MG63 (cell line): ENCODE measurements around the gene SREK1. TPM values are rescaled to one million over a fixed set of nuclear protein-coding genes. Genes with fewer than 3 reads are reported as not detected.
"Not testable (repeated sequence)": the region's sequence is repeated elsewhere in the genome, so short reads cannot be mapped to it uniquely, and the experiment has no call there.

Source experiments
- DNase-seq: peaks from one replicate; pipeline ENCODE4 v3.0.0-alpha.2; 2020
- H3K27me3 ChIP-seq: fragments of 250-450 bp; sonication (Bioruptor Pico); 2 replicates; pipeline ENCODE4 v1.5.1; 2020; ENCODE audit warnings: mild to moderate bottlenecking, moderate library complexity
- H3K36me3 ChIP-seq: fragments of 250-450 bp; sonication (Bioruptor Pico); 2 replicates; pipeline ENCODE4 v1.5.1; 2020; ENCODE audit warnings: mild to moderate bottlenecking, moderate library complexity
- H3K4me3 ChIP-seq: fragments of 250-450 bp; sonication (Bioruptor Pico); 2 replicates; pipeline ENCODE4 v1.5.1; 2020; ENCODE audit warnings: mild to moderate bottlenecking, moderate library complexity
- H3K9me3 ChIP-seq: fragments of 250-450 bp; sonication (Bioruptor Pico); 2 replicates; pipeline ENCODE4 v1.5.1; 2020; ENCODE audit warnings: mild to moderate bottlenecking, moderate library complexity
- total RNA-seq: library from RNA; depleted of rRNA; stranded (reverse); fragments of >200 nt; shearing (Covaris generic); gene quantifications from 2 replicates; pipeline ENCODE4 v1.2.3, GENCODE V29; 2014; ENCODE audit warnings: low replicate concordance

SREK1 gene
- total RNA-seq, 1 experiment from 2014 or later = 12.2 TPM

DNA sequence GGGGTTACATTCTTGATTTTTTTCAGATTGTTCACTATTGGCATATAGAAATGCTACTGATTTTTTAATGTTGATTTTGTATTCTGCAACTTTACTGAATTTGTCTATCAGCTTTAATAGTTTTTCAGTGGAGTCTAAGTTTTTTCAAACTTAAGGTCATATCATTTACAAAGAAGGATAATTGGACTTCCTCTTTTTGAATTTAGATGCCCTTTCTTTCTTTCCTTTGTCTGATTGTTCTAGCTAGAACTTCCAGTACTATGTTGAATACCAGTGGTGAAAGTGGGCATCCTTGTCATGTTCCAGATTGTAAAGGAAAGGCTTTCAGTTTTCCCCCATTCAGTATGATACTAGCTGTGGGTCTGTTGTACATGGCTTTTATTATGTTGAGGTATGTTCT, 49.3 kb downstream of the SREK1 start:
- Histone ChIP-seq H3K36me3 (no peaks in the 10 kb centered on the region), H3K4me3 (no peak overlapping the region), H3K9me3 (no peaks in the 10 kb centered on the region), H3K27me3 (no peaks in the 10 kb centered on the region)
- no peak for DNase-seq

DNA sequence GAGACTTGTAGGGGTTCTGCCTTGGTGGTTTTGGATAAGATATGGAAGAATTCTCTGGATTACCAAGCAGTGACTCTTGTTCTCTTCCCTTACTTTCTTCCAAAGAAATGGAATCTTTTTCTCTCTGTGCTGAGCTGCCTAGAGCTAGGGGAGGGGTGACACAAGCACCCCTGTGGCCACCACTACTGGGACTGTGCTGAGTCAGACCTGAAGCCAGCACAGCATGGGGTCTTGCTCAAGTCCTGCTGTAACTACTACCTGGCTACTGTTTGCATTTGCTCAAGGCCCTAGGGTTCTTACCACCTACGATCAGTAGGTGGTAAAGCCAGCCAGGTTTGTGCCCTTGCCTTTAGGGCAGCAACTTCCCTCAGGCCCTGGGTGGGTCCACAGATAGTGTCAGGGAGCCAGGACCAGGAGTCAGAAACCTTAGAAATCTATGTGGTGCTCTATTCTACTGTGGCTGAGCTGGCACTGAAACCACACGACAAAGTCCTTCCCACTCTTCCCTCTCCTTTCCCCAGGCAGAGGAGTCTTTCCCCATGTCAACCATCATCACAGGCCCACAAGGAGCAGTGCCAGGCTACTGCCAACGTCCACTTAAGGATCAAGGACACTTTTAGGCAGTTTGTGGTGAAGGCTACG, 53.8 kb downstream of the SREK1 start:
- peak; percentile 11 for DNase-seq
- H3K36me3 ChIP-seq = no peaks in the 10 kb centered on the region
- H3K27me3 ChIP-seq = no peaks in the 10 kb centered on the region
- no peaks in the 10 kb centered on the region for H3K9me3 ChIP-seq
- no peak overlapping the region for H3K4me3 ChIP-seq

DNA sequence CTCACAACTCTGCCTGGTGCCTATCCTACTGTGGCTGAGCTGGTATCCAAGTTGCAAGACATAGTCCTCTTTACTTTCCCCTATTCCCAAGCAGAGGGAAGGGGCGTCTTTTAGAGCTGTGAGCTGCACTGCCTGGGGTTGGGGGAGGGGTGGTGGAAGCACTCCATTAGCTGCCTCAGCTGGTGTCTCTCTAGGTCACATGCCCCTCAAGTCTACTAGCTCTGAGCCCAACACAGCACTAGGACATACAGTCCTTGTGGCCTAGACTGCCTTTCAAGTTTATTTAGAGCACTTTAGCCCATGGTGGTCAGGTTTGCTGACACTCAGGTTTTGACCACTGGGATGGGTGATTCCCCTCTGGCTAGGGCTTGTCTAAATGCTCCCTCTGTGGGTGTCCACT, 54.7 kb downstream of the SREK1 start:
- H3K4me3 ChIP-seq = no peak overlapping the region
- H3K36me3 ChIP-seq = no peaks in the 10 kb centered on the region
- H3K9me3 ChIP-seq = no peaks in the 10 kb centered on the region
- H3K27me3 ChIP-seq = no peaks in the 10 kb centered on the region
- DNase-seq = no peak

DNA sequence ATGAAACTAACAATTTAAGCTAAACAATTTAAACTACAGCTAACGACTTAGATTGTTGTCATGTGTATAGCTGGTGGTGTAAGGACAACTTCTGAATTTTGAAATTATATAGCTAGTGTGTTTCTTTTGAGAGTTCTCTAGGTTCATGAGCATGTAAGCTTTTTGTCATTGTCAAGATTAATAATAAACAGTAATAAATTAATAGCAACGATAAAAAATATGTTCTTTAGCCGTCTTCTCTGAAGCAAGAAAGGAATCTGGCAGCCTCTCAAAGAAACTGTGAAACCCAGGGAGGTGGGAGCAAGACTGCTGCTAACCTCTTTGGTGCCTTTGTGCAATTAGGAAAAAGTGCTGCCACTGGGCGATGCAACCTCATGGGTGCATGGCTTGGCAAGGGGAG, 59.4 kb downstream of the SREK1 start:
- Histone ChIP-seq H3K27me3 (no peaks in the 10 kb centered on the region), H3K9me3 (no peaks in the 10 kb centered on the region), H3K4me3 (no peak overlapping the region), H3K36me3 (no peaks in the 10 kb centered on the region)
- no peak for DNase-seq

DNA sequence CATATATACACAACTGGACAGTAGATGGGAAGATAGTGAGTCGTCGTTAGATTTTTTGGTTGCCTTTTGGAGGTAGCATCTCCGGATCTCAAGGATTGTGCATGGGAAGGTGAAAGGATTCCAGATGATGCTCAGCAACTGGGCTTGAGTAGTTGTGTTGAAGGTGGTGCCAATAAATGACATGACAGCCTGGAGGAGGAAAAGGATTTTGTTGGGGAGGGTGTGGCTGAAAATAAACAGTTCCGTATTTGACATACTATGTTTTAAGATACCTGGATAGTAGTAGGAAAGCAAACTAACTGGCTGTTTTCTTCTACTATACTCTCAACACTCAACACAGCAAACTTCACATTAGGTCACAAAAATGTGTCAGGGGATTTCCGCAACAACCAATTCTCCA, 62.4 kb downstream of the SREK1 start:
- DNase-seq = no peak
- Histone ChIP-seq H3K9me3 (no peaks in the 10 kb centered on the region), H3K27me3 (no peaks in the 10 kb centered on the region), H3K36me3 (no peaks in the 10 kb centered on the region), H3K4me3 (no peak overlapping the region)

DNA sequence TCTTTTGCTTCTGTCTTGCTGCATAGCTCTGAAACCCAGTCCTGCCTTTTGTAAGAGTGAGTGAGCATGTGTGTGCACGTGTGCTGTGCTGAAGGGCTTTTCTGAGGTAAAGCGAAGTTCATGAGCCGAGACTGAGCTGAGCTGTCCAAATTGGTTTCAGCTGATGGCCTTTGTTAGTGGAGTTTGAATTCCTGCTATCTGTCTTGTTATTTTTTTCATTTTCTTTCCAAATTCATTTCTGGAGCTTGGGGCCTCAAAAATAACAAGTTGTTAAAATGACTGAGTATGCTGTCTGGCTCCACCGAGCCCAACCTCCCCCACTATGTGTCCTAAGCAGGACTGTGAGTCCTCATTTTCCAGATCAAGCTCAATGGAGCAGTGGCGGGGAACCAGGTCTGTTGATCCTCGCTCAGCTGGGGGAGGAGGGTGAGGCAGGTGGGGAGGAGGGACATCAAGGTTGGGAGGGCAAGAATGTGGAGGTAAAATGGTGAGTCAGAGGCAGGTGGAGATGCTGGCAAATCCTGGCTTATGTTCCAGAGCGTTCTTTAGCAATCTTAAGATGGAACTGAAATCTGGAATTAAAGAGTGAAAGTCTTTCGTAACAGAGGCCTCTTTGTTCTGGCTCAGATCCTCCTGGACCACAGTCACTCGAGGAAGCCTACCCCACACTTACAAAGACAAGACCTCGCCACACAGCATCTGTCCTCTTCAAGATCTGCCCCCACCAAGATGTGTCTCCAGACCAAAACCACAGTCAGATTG, 63.9 kb downstream of the SREK1 start:
- Histone ChIP-seq H3K4me3 (no peak overlapping the region), H3K36me3 (no peaks in the 10 kb centered on the region), H3K9me3 (no peaks in the 10 kb centered on the region), H3K27me3 (no peaks in the 10 kb centered on the region)
- DNase-seq = no peak

DNA sequence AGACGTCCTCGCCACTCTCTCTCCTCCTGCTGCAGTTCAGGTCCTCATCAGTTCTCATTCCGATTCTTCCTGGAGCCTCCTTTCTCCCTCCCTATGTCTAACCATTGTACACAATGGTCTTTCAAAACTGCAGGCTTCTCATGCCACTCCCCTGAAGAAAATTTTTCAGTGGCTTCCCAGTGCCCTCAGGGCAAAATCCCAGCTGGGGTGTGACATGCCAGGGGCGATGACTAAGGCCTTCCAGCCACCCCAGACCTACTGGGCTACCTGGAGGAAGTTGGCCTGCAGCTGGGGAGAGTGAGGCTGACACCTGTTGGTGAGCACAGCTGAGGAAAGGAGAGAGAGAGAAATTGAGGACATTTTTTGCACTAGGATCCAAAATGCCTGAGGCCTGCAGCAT, 65.2 kb downstream of the SREK1 start:
- no peaks in the 10 kb centered on the region for H3K9me3 ChIP-seq

DNA sequence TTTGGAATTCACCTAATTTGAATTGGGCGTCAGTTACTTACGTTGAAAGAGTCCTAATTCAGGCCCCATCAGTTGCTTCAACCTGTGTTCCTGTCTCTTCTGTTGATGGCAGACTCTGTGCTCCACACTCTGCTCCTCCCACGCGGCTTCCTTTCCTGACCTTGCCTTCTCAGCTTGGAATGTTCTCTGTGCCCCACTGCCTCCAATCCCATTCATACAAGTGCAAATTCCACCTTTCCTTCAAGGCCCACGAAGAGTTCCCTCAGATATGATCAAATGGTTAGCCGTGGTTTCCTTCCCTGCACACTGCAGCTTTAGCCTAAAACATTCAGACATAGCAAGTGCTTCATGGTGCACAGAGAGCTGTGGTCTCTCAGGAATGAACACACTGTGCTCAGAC, 65.7 kb downstream of the SREK1 start:
- Histone ChIP-seq H3K9me3 (no peaks in the 10 kb centered on the region), H3K27me3 (no peaks in the 10 kb centered on the region), H3K36me3 (no peaks in the 10 kb centered on the region), H3K4me3 (no peak overlapping the region)
- no peak for DNase-seq

More for the DNA sequence above, 65.2 kb downstream of the SREK1 start:
- no peaks in the 10 kb centered on the region for H3K36me3 ChIP-seq
- no peaks in the 10 kb centered on the region for H3K27me3 ChIP-seq
- peak; percentile 15 for DNase-seq
- H3K4me3 ChIP-seq = no peak overlapping the region

DNA sequence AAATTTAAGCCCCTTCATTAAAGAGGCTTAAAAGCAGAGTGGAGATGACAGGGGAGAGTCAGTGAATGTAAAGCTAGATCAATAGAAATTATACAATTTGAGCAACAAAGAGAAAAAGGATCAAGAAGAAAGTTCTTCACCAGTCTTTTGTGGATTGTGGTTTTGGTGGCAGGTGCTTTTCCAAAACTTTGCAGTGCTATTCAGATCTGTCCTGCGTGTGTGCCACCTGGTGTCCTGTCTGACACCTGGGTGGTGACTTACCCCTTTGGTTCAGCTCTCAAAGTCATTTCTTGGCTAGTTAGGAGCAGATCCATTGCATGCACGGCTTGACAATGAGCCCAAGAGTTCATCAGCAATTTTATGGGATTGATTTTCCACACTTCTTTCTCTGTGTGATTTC, 69.4 kb downstream of the SREK1 start:
- Histone ChIP-seq H3K27me3 (no peaks in the 10 kb centered on the region), H3K4me3 (no peak overlapping the region), H3K36me3 (no peaks in the 10 kb centered on the region), H3K9me3 (no peaks in the 10 kb centered on the region)
- DNase-seq = no peak

DNA sequence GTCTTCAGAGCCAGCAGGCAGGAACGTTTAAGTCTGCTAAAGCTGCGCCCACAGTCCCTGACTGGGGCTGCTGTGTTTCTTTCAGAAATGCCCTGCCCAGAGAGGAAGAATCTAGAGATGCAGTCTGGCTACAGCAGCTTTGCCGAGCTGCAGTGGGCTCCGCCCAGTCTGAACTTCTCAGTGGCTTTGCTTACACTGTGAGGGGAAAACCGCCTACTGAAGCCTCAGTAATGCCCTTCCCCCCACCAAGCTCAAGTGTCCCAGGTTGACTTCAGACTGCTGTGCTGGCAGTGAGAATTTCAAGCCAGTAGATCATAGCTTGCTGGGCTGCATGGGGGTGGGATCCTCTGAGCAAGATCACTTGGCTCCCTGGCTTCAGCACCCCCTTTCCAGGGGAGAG, 78.4 kb downstream of the SREK1 start:
- no peak for DNase-seq
- H3K9me3 ChIP-seq = no peaks in the 10 kb centered on the region
- H3K4me3 ChIP-seq = no peak overlapping the region
- H3K36me3 ChIP-seq = no peaks in the 10 kb centered on the region
- no peaks in the 10 kb centered on the region for H3K27me3 ChIP-seq

DNA sequence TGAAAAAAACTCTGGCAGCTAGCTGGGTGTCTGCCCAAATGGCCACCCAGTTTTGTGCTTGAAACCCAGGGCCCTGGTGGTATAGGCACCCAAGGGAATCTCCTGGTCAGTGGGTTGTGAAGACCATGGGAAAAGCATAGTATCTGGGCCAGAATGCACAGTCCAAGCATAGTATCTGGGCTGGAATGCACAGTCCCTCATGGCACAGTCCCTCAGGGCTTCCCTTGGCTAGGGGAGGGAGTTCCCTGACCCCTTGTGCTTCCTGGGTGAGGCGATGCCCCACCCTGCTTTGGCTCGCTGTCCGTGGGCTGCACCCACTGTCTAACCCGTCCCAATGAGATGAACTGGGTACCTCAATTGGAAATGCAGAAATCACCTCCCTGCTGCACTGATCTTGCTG, 78.8 kb downstream of the SREK1 start:
- not testable (repeated sequence) for DNase-seq, H3K27me3 ChIP-seq, H3K36me3 ChIP-seq, H3K4me3 ChIP-seq, H3K9me3 ChIP-seq

DNA sequence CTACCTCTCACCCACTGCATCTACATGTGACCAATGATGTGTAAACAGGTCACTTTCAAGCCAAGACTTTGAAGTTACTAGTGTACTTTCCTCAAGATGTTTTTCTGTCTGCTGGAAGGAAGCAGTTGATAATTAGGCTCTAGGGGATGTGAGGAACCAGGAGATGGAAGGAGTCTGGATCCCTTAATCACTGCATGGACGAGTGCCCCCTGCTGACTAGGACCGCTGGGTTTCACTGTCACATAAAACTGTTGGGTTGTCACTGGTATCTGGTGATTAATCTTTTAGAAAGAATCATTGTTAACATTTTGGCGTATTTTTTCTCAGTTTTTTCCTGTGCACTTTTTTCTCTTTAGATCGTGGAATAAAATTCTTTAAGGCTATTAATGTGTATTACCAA, 79.5 kb downstream of the SREK1 start:
- DNase-seq = no peak
- Histone ChIP-seq H3K9me3 (no peaks in the 10 kb centered on the region), H3K36me3 (no peaks in the 10 kb centered on the region), H3K27me3 (no peaks in the 10 kb centered on the region), H3K4me3 (no peak overlapping the region)

DNA sequence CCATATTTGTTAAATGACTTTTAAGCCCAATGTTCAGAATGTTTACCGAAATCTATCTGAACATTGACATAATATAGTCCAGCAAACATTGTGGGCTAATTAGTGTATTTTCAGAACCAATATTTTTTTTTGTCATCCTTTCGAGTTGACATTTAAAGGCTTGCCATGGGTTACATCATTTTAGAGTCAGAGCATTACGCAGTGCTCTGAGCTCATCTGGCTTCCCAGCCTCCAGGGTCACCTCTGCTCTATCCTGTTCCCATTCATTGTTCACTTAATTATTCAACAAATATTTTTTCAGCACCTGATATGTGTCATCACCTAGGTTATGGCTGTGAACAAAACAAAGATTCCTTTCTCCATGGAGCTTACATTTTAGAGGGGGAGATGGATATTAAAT, 80.2 kb downstream of the SREK1 start:
- Histone ChIP-seq H3K9me3 (no peaks in the 10 kb centered on the region), H3K4me3 (no peak overlapping the region), H3K36me3 (no peaks in the 10 kb centered on the region), H3K27me3 (no peaks in the 10 kb centered on the region)
- DNase-seq = no peak

DNA sequence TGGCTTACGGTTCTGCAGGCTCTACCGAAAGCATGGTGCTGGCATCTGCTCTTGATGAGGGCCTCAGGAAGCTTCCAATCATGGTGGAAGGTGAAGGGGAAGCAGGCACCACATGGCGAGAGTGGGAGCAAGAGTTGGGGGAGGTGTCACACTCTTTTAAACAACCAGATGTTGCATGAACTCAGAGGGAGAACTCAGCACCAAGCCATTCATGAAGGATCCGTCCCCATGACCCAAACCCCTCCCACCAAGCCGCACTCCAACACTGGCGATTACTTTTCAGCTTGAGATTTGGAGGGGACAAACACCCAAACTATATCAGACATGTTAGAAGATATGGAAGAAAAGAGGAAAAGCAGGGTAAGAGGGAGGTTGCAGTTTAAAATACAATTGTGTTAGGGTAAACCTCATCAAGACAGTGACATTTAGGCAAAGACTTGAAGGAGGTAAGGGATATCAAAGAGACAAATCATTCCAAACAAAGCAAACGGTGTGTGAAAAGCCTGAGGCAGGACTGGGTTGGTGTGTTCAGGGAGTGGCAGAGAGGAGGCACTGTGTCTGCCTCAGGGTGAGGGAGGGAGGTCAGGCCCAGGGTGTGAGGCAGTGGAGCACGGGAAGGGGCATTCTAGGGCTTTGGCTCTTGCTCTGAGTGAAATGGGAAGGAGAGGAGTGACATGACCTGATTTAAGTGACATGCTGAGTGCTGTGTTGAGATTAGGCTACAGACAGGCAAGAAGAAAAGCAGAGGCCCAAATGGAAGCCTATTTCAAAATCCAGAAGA, 80.9 kb downstream of the SREK1 start:
- Histone ChIP-seq H3K27me3 (no peaks in the 10 kb centered on the region), H3K4me3 (no peak overlapping the region), H3K9me3 (no peaks in the 10 kb centered on the region), H3K36me3 (no peaks in the 10 kb centered on the region)
- DNase-seq = no peak

DNA sequence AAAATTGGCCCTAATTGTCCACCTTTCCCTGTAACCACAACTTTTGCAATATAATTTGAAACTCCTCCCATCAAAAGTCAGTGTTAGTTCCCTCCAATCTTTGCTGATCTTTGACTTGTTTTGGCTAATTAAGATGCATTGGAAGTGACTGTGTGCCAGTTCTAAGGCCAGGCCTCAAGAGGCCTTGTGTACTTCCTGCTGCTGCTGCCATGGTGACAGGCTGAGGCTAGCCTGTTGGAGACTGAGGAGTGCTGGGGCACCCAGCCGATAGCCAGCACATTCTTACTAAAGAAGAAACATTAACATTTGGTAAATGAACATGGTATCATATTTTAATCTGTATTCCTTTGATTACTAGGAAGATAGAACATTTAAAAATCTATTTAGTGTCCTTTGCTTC, 86.5 kb downstream of the SREK1 start:
- Histone ChIP-seq H3K27me3 (no peaks in the 10 kb centered on the region), H3K4me3 (no peak overlapping the region), H3K9me3 (no peaks in the 10 kb centered on the region), H3K36me3 (no peaks in the 10 kb centered on the region)
- DNase-seq = no peak

DNA sequence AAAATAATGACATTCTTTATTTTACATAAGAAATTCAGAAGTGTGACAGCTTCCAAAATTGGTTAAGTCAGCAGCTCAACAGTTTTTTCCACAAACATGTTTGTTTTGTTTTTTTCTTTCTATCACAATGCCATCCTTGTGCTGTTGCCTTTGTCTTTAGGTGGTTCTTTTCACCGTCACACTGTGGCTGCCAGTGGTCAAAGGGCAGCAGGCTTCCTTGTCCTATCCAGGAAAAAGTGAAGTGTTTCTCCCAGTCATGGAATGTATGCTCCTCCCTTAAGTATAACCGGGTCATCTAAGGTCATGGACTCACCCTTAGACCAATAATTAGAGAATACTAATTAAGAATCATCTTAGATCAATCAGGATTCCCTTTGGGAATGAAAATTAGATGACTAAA, 87.4 kb downstream of the SREK1 start:
- H3K4me3 ChIP-seq = no peak overlapping the region
- no peaks in the 10 kb centered on the region for H3K9me3 ChIP-seq
- H3K36me3 ChIP-seq = no peaks in the 10 kb centered on the region
- no peaks in the 10 kb centered on the region for H3K27me3 ChIP-seq
- no peak for DNase-seq

DNA sequence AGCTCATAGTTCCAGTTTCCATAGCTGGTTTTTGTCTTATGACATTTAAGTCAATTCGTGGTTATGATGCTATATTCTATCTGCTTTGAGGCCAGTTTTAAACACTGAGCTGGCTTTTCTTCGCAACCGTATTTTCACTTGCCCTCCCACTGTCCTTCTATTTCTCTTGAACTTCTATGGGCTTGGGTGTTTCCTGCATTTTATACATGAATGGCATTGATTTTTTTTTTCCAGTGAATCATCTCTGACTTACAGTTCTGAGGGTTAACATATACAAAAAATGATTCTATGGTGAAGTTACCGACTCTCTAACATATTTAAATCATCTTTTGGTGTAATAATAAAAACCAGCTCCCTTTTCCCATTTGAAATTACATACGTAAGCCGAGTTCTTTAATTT, 88.2 kb downstream of the SREK1 start:
- Histone ChIP-seq H3K27me3 (no peaks in the 10 kb centered on the region), H3K4me3 (no peak overlapping the region), H3K36me3 (no peaks in the 10 kb centered on the region), H3K9me3 (no peaks in the 10 kb centered on the region)
- DNase-seq = no peak
